HUES6 (cell line): ENCODE results near the gene ZNF431.
"Not testable (repeated sequence)": the region's sequence is repeated elsewhere in the genome, so short reads cannot be mapped to it uniquely, and the experiment has no call there.

Source experiments
- H3K27ac ChIP-seq: 2 replicates; pipeline ENCODE4 v1.7.0; 2013; ENCODE audit warnings: low read depth, mild to moderate bottlenecking, low read length, inconsistent platforms
- H3K27me3 ChIP-seq: 2 replicates; pipeline ENCODE4 v1.6.1; 2013; ENCODE audit warnings: low read length; ENCODE audit not compliant: control insufficient read depth, insufficient read depth
- H3K36me3 ChIP-seq: 2 replicates; pipeline ENCODE4 v1.6.1; 2013; ENCODE audit warnings: low read length; ENCODE audit not compliant: control insufficient read depth, insufficient read depth
- H3K4me1 ChIP-seq: 2 replicates; pipeline ENCODE4 v1.6.1; 2013; ENCODE audit warnings: low read length; ENCODE audit not compliant: control insufficient read depth, insufficient read depth
- H3K4me3 ChIP-seq: 2 replicates; pipeline ENCODE4 v1.5.1; 2013; ENCODE audit warnings: low read depth, low read length
- H3K9ac ChIP-seq: one replicate; pipeline ENCODE4 v1.6.1; 2013; ENCODE audit warnings: mild to moderate bottlenecking, low read length
- H3K9me3 ChIP-seq: 2 replicates; pipeline ENCODE4 v1.6.1; 2013; ENCODE audit warnings: low read depth, low read length; ENCODE audit not compliant: control insufficient read depth, insufficient read depth

Gene ZNF431

GRCh38 chr19:21229938-21230337 is 88.1 kb downstream of the ZNF431 start:
- not testable (repeated sequence) for H3K4me1 ChIP-seq

GRCh38 chr19:21233691-21234090 is 91.9 kb downstream of the ZNF431 start:
- Histone ChIP-seq H3K27me3 (no peaks in the 10 kb centered on the region), H3K9ac (no peak overlapping the region), H3K4me1 (no peaks in the 10 kb centered on the region), H3K27ac (no peak overlapping the region), H3K9me3 (peaks cover 56% of the 10 kb centered on the region), H3K4me3 (no peak overlapping the region), H3K36me3 (no peaks in the 10 kb centered on the region; the same call in 1 of the 2 replicates)

More at GRCh38 chr19:21229938-21230337, 88.1 kb downstream of the ZNF431 start:
- not testable (repeated sequence) for H3K27me3 ChIP-seq, H3K27ac ChIP-seq, H3K36me3 ChIP-seq, H3K4me3 ChIP-seq, H3K9ac ChIP-seq
- H3K9me3 ChIP-seq: peaks cover 50% of the 10 kb centered on the region

- peaks cover 39% of the 10 kb centered on the region for H3K9me3 ChIP-seq
- not testable (repeated sequence) for H3K4me3 ChIP-seq, H3K27me3 ChIP-seq, H3K27ac ChIP-seq, H3K9ac ChIP-seq, H3K36me3 ChIP-seq, H3K4me1 ChIP-seq
Observed at GRCh38 chr19:21236751-21237150, 94.9 kb downstream of the ZNF431 start.

GRCh38 chr19:21238670-21239069 is 96.8 kb downstream of the ZNF431 start:
- no peak overlapping the region for H3K4me3 ChIP-seq
- H3K9me3 ChIP-seq: peaks cover 33% of the 10 kb centered on the region
- no peaks in the 10 kb centered on the region for H3K27me3 ChIP-seq
- no peak overlapping the region for H3K27ac ChIP-seq
- H3K4me1 ChIP-seq: no peaks in the 10 kb centered on the region
- no peak overlapping the region for H3K9ac ChIP-seq
- H3K36me3 ChIP-seq: no peaks in the 10 kb centered on the region
